Peyer's patch (tissue), 4 donors: ENCODE measurements around the gene USP33.

Experiments
- POLR2A ChIP-seq, 2 donors: fragments of 450-650 bp; IDR thresholded peaks; one replicate each; pipeline ENCODE4 v1.5.1; 2017; ENCODE audit warnings: antibody characterized with exemption in 2 of 2, mild to moderate bottlenecking in 2 of 2, moderate library complexity in 2 of 2
- TF ChIP-seq, protein P1 (sequence below), 6 experiments: fragments of 450-650 bp in 4 of 6; fragments of 200-600 bp in 2 of 6; sonication (generic) in 1 of 6; IDR thresholded peaks; one replicate each; pipeline ENCODE4 v1.5.1; 2017 to 2019; ENCODE audit warnings: antibody characterized with exemption in 6 of 6, mild to moderate bottlenecking in 3 of 6, moderate library complexity in 1 of 6

DNA sequence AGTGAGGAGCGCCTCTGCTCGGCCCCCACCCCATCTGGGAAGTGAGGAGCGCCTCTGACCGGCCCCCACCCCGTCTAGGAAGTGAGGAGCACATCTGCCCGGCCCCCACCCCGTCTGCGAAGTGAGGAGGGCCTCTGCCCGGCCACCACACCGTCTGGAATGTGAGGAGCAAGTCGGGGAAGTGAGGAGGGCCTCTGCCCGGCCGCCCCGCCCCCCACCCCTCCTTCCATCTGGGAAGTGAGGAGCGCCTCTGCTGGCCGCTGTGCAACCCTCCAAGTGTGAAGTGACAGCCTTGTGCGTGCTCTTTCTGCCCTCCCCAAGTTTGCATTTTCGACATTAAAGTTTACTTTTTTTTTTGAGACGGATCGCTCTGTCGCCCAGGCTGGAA is 72.1 kb downstream of the USP33 start:
- TF ChIP-seq, protein P1, sequence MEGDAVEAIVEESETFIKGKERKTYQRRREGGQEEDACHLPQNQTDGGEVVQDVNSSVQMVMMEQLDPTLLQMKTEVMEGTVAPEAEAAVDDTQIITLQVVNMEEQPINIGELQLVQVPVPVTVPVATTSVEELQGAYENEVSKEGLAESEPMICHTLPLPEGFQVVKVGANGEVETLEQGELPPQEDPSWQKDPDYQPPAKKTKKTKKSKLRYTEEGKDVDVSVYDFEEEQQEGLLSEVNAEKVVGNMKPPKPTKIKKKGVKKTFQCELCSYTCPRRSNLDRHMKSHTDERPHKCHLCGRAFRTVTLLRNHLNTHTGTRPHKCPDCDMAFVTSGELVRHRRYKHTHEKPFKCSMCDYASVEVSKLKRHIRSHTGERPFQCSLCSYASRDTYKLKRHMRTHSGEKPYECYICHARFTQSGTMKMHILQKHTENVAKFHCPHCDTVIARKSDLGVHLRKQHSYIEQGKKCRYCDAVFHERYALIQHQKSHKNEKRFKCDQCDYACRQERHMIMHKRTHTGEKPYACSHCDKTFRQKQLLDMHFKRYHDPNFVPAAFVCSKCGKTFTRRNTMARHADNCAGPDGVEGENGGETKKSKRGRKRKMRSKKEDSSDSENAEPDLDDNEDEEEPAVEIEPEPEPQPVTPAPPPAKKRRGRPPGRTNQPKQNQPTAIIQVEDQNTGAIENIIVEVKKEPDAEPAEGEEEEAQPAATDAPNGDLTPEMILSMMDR (IDR thresholded peaks at IDR 0.05), result peak in 4 of 6 experiments; percentile 15 to 41 (median 26)
- no peak for TF ChIP-seq POLR2A (IDR thresholded peaks at IDR 0.05)
